NCI-H146 (cell line): ENCODE measurements around the gene VSIG4.

ENCODE experiments used
- DNase-seq: peaks from one replicate; lab custom pipeline; 2025; lab: John Stamatoyannopoulos, UW

Gene VSIG4

GRCh38 chrX:66008328-66008970, 31.4 kb downstream of the VSIG4 start:
- DNase-seq: no peak

- DNase-seq: no peak
Measured at GRCh38 chrX:66007851-66008250, 32.0 kb downstream of the VSIG4 start.

- no peak for DNase-seq
Measured at GRCh38 chrX:66005830-66006449, 33.9 kb downstream of the VSIG4 start.

GRCh38 chrX:66004928-66005829, 34.7 kb downstream of the VSIG4 start:
- DNase-seq: no peak

DNA sequence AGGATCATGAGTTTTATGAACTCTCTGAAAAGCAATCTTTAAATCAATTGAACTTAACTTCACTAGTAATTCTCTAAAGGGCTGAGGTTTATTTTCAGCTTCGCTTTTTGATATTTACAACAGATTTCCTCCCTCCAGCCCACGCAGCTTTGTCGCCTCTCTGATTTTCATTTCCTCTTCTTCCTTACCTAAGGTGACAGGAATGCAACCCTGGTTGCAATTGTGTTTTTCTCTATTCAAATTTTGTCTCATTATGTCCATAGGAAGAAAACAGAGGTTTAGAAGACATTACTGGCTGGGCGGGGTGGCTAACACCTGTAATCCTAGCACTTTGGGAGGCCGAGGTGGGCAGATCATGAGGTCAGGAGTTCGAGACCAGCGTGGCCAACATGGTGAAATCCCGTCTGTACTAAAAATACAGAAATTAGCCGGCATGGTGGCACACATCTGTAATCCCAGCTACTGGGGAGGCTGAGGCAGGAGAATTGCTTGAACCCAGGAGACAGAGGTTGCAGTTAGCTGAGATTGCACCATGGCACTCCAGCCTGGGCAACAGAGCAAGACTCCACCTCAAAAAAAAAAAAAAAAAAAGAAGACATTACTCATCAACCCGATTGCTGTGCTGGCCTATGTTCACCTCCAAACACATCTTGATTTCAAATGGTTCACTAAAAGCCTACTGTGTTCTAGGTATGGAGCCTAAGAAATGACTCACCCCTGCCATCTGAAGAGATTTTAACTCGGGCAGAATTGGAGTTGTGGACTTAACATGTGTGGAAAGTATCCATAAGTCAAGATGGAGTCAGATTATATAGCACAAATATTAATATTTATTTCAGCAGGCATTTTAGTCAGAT, 36.8 kb downstream of the VSIG4 start:
- DNase-seq: no peak

DNA sequence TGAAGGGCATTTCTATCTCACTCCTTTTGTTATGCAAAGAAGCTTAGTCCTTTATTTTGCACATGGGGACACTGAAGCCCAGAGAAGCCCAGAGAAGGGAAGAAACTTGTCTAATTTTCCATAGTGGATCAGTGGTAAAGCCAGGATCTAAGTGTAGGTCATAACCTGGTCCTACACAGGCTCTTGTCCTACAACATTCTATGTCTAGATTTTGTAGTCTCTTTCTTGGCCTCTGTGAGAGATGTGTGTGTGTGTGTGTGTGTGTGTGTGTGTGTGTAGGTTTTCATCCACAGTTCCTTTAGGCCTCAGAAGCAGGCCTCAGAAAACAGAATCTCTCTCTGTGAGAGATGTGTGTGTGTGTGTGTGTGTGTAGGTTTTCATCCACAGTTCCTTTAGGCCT, 38.3 kb downstream of the VSIG4 start:
- no peak for DNase-seq

DNA sequence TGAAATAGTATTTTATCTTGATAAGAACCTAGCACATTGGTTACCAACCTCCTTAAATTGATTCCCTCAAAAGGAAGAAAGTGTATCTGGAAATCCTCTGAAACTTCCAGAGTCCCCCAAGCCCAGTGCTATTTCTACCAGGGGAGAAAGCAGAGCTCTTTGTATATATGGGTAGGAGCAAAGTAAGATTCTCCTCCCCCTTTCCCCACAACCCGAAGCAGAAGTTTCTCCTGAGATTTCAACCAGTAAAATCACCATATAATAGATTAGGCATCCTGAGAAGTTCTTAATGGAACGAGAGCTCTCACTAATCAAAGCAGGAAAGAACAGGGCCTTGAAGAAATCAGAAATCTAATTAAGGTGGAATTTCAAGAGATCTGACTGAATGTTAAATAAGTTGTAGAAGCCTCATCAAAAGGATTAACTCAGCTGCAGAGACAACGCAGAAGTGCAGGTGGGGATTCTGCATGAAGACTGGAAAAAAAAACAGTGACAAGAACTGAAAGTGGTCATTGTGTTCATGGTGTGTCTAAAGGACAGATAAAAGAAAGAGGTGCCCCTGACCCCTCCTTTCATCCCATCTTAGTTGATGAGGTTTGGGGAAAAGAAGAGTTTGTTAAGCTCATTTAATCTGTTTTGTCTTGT, 39.1 kb downstream of the VSIG4 start:
- DNase-seq: no peak

- DNase-seq: no peak
Measured at GRCh38 chrX:66000178-66000577, 39.7 kb downstream of the VSIG4 start.

GRCh38 chrX:65999563-66000148, 40.2 kb downstream of the VSIG4 start:
- no peak for DNase-seq

DNA sequence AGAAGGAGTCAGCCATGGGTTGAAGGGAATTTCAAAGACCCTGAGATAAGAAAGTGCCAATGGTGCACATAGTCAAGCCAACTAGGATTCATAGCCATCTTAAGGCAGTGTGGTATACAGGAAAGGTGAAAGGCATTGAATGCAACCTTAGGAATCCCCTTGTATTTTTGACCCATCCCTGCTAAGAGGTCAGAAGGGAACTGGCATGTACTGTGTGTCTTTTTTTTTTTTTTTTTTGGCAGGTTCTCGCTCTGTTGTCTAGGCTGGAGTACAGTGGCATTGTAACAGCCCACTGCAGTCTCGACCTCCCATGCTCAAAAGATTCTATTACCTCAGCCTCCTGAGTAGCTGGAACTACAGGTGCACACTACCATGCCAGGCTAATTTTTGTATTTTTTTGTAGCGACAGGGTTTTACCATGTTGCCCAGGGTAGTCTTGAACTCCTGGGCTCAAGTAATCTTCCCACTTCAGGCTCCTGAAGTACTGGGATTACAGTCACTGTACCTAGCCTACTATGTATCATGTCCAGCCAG, 40.8 kb downstream of the VSIG4 start:
- DNase-seq: no peak

DNA sequence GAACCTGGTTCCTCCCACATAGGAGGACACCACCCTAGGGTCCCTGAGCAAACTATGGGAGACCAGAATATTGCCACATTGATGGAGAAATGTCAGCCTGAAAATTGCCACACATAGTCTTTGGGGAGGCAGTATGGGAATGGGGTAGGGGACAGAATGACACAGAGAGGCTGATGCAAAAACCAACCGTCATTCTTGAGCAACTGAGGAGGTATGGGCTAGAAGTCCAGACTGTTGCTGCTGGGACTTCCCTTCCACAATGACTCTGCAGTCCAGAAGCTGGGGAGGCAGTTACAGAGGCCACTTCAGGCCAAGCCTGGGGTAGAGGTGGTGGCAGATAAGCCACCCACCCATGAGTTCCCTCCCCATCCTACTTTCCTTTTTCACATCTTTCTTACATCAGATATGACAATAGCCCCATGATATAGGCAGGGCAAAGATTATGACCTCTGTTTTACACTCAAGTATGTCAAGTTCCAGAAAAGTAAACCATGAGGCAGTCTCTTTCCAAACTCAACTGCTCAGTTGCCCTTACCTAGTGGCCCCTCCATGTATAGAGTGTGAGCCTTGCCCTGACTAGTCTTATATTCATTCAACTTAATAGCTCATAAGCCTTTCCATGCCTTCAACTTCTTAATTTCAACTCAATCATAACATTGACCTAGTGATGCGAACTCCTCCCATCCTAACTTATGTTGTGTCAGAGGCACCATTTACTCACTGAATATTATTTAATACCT, 41.7 kb downstream of the VSIG4 start:
- no peak for DNase-seq

DNA sequence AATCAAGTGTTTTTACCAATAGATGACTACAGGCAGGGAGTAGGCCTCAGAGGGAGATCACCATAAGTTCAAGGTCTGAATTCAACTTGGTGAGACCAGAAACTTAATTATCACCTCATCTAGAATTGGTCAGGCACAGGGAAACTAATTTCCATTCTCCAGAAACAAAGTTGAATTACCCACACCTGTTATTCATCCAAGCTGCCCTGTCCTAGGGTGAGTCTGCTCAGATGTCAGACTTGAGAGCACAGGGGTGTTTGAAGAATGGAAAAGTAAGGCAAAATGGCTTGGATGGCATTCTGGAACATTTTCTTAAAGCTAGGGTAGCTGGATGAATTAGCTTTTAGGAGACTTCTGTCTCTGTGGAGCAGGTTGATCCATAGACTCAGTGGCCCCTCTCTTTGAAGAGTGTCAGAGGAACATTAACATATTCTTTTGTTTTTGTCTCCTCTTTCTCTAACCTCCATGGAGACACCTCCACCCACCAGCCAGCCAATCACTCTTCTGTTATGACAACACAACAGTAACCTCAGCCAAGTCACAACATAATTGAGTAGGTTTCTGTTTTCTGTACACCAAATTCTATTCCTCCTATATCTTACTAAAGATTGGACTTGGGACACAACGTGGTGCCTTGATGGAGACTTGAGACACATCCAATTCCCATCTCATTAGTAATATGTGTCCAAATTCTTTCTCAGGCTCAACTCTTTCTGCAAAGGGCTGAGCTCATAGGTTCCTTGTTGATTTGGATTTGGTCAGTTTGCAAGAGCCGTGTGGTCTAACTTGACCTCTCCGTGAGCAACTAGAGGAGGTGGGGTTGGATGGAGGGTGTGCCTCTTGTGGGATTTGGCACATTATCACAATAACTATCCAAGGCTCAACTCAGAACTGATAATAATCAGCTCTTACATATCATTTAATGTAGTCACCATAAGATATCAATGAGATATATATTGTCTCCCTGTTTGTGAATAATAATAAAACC, 45.1 kb downstream of the VSIG4 start:
- no peak for DNase-seq

- no peak for DNase-seq
Measured at GRCh38 chrX:65993915-65994460, 45.9 kb downstream of the VSIG4 start.

DNA sequence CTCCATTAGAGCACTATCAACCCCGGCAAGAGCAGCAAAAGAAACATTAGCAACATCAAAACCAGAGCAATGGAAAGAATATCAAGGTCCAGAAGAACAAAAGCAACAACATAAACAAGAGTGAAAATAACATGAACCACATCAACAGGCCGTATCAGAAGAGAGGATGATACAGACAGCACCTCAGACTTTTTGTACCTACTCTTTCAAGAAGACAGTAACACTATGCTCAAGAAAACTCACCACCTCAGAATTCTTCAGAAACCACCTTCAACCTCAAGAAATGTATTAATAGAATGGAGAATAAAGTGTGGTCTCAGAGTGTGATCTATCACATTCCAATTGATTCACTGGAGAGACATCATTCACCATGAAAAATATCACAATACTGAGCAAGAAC, 46.5 kb downstream of the VSIG4 start:
- no peak for DNase-seq

DNA sequence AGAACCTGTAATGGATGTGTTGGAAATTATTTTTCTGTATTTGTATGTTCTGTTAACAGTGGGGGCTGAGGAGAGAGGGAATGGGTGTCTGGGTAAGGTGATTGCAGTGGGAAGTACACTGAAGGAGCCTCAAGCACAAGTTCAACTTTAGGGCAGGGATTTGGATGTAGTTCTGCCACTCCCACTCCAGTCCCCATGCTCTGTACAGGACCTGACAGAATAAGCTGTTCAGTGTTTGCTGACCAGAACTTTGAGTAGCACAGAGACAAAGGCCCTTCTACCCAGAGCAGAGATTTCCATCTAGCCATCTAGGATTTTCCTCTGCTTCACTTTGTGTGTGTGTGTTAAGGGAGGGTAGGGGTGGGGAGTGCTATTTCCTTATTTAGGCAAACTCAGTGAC, 49.2 kb downstream of the VSIG4 start:
- no peak for DNase-seq

GRCh38 chrX:65987811-65988210, 52.1 kb downstream of the VSIG4 start:
- DNase-seq: no peak

- DNase-seq: peak; percentile 14
Measured at GRCh38 chrX:65985922-65986588, 53.8 kb downstream of the VSIG4 start.

- DNase-seq: no peak
Measured at GRCh38 chrX:65985211-65985610, 54.7 kb downstream of the VSIG4 start.
